NCI-H510A treated with DMSO at 0.1 percent for 48 hours (cell line): ENCODE measurements around the gene MIF4GD.
"Not testable (repeated sequence)": the region's sequence is repeated elsewhere in the genome, so short reads cannot be mapped to it uniquely, and the experiment has no call there.

Experiments used
- DNase-seq: peaks from one replicate; lab custom pipeline; 2025; lab: John Stamatoyannopoulos, UW

The MIF4GD gene, protein sequence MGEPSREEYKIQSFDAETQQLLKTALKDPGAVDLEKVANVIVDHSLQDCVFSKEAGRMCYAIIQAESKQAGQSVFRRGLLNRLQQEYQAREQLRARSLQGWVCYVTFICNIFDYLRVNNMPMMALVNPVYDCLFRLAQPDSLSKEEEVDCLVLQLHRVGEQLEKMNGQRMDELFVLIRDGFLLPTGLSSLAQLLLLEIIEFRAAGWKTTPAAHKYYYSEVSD

DNA sequence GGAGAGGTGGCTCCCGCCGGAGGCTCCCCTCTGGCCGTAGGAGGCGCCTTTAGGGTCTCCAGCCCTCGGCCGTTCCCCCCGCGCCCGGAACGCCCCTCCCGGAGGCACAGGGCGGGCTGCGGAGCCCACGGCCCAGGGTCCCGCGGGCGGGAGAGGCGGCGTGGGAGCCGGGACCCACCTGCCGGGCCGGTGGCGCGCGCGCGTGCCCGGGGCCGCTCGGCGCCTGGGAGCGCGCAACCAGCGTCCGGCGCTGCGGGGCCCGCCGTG is at the start of gene MIF4GD:
MIF4GD (minus strand) TSS at position 266 of the 267 bp plus-strand sequence. CDS start 1,036 bp downstream, outside the sequence.
- no peak for DNase-seq

DNA sequence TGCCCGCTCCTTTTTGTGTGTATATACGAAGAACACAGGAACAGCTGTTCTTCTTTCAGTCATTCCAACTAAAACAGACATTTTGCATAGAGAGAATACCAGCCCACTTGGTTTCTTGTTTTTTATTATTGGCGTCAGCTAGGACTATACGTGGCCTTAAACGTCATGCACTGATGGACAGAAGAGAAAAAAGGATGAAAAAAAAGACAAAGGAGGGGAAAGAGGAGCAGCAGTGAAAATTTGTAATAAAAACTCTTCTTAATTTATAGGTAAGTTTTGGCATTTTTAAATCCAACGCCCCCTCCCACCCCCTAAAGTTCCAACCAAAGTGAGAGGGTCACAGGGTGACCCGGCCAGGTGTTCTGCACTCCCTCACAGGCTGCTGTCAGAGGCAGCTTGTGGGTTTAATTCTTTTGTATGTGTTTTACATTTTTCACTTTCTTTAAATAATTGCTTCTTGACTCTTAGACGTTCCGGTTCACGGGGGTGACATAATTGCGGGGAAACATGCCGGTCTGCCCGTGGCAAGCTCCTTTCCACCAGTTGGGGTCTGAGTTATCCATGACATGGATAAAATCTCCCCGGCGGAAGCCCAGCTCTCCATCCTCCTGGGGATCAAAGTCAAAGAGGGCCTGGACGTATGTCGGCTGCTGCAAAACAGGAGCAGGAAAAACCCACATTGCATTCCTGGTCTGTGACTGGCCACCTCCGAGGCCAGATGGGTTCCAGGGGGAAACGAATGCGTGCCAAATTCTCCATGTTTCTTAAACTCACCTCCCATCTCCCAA is 49.1 kb upstream of the MIF4GD start:
- no peak for DNase-seq

DNA sequence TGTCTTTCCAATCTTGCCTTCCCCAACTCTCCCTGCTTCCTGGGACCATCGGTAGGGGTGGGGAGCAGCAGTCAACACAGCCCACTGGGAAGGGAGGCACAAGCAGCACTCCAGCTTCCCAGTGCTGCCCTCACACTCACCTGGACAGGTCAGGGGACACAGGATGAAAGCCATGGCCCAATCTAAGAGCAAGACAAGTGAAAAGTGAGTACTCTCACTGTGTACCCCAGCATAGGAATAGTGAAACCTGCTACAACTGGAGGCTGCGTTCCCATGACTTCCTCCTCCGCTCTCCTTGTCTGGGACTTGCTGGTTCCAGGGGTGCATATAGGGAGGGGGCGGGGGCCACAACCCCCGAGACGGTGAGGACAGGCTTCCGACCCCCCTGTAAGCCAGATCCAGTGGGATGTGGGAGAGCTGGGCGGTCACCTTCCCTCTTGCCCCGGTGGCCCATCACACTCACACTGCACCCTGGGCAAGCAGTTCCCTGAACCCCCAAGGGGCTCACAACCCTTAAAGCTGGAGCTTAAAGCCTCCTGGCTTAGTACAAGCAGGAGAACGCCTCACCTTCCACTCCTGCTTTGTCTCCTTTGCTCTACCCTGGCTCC is 47.7 kb upstream of the MIF4GD start:
- DNase-seq: no peak

DNA sequence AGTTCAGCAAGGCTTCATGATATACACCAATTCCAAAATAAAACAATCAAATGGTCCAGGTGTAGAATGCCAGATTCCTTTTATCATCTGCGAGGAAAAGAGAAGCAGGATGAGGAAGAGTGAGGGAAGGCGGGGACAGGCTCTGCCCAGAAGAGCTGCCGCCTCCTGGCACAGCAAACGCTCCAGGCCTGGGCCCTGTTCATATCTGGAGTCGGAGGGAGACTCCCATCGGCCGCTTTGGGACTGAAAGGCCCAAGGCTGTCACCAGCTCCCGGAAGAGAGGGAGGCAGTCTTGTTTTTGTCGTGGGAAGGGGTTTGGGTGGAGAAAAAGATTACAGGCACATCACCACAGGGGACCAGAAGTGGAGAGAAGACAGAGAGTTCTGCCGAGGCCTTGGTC is 47.2 kb upstream of the MIF4GD start:
- no peak for DNase-seq

DNA sequence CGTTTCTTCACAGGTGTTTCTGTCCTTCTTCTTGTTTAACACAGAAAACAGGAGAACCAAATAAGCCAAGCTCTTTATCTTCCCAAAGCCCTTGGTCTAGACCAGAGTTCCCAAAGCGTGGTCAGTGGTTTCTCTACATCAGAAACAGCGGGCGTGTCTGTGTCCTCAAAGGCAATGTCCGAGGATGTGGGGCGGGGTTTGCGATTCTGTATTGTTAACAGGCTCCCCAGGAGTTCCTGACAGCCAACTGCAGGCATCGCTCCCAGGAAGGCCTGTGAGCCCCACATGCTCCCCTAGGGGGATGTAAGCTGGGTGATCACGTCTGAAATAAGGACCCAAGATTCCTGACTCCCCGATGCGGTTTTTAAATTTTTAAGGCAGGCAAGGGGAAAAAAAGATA is 46.6 kb upstream of the MIF4GD start:
- no peak for DNase-seq

DNA sequence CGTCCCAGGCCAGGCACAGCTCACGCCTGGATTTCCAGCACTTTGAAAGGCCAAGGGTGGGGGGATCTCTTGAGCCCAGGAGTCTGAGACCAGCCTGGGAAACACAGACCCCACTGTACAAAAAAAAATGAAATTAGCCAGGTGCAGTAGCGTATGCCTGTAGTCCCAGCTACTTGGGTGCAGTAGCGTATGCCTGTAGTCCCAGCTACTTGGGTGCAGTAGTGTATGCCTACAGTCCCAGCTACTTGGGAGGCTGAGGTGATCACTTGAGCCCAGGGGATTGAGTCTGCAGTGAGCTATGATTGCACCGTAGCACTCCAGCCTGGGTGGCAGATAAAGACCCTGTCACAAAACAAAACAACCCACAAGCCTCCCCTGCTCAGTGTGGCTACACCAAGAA is 45.2 kb upstream of the MIF4GD start:
- no peak for DNase-seq

DNA sequence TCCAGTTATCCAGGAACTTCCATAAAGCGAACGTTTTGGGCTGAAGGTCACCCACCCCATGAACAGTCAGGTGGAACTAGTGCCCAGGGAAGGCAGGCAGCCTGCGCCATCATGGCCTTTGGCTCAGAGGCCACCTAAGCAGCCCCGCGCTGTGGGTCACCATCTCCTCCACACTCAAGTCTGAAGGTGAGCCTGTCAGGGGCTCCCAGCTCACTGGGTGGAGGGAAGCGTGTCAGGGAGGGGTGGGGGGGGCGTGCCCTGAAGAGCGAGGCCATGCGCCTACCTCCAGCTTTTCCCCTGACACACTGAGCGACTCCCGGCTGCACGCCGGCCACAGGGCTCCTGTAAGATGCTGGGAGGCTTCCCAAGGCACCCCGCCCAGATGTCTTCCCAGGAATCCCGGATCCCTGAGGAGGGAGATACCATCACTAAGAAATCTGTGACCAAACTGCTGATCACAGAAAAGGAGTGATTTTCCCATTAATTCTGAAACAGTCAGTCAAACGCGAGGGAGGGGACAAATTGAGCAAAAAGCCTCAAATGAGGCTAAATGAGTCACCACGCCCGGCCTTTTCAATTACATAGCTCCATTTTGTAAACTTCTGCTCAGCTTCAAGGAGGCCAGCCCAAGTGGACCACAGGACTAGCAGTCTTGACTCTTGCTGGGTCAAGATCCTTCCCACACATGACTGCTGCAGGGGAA is 44.7 kb upstream of the MIF4GD start:
- DNase-seq: no peak

- no peak for DNase-seq
These were observed 43.0 kb upstream of the MIF4GD start for GRCh38 chr17:75313941-75314551.

DNA sequence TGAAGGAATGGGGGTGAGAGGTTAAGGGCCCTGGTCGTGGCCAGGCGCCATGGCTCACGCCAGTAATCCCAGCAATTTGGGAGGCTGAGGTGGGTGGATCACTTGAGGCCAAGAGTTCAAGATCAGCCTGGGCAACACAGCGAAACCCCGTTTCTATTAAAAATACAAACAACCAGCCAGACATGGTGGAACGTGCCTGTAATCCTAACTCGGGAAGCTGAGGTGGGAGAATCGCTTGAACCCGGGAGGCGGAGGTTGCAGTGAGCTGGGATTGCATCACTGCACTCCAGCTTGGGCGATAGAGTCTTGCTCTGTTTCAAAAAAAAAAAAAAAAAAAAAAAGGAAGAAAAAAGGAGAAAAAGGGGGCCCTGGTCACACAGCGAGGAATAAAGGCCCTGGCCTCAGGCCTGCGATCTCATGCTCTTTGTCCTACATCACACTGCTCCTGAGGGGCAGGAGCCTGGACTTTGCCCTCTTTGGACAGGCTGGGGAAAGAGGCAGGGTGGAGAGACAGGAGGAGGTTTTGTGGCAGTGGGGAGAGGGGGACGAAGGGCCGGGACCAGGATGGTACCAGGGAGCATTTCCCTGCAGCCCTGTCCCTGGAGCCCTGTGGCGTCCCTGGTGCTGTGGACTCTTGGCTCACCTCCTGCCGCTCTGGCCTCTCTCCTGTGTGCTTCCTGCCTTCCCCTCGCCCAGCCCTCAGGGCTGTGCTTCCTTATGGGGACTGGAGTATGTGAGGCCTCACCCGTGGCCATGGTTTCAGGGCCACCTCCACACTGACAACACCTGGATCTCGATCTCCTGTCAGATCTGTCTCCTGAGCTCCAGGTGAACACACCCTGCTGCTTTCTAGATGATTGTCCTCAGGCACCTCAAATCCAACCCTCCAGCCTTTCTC is 38.0 kb upstream of the MIF4GD start:
- no peak for DNase-seq

GRCh38 chr17:75307957-75308731 is 37.1 kb upstream of the MIF4GD start:
- DNase-seq: no peak

DNA sequence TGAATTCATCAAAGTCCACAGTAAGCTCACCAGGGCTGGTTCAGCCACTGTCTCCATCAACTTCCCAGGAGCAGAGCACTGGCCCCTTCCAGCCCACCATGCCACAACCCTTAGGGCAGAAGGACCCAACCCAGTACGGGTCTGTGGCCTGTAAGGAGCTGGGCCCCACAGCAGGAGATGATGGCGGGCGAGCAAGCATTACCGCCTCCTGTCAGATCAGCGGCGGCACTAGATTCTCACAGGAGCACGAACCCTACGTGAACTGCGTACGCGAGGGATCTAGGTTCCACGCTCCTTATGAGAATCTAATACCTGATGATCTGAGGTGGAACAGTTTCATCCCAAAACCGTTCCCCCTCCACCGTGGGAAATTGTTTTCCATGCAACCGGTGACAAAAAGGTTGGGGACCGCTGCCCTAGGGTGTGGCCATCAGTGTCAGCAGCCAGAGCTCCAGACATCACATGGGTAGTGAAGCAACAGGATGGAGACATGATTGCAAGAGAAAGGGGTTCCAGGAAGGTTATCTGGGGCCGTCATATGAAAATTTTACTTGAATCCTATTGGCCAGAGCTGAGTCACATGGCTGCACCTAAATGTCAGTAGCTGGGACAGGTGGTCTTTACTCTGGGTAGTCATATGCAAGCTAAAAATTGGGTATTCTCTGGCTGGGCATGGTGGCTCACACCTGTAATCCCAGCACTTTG is 30.6 kb upstream of the MIF4GD start:
- no peak for DNase-seq

- no peak for DNase-seq
These were observed 30.0 kb upstream of the MIF4GD start for GRCh38 chr17:75301049-75301448.

DNA sequence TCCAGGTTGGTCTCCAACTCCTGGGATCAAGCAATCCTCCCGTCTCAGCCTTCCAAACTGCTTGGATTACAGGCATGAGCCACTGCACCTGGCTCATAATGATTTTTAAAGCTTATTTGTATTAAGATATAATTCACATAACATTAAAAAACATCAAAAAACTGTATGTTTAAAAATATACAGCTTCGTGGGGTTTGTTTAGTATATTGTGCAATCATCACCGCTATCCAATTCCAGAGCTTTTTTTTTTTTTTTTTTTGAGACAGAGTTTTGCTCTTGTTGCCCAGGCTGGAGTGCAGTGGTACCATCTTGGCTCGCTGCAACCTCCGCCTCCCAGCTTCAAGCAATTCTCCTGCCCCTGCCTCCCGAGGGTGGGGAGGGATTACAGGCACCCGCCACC is 29.2 kb upstream of the MIF4GD start:
- DNase-seq: no peak

DNA sequence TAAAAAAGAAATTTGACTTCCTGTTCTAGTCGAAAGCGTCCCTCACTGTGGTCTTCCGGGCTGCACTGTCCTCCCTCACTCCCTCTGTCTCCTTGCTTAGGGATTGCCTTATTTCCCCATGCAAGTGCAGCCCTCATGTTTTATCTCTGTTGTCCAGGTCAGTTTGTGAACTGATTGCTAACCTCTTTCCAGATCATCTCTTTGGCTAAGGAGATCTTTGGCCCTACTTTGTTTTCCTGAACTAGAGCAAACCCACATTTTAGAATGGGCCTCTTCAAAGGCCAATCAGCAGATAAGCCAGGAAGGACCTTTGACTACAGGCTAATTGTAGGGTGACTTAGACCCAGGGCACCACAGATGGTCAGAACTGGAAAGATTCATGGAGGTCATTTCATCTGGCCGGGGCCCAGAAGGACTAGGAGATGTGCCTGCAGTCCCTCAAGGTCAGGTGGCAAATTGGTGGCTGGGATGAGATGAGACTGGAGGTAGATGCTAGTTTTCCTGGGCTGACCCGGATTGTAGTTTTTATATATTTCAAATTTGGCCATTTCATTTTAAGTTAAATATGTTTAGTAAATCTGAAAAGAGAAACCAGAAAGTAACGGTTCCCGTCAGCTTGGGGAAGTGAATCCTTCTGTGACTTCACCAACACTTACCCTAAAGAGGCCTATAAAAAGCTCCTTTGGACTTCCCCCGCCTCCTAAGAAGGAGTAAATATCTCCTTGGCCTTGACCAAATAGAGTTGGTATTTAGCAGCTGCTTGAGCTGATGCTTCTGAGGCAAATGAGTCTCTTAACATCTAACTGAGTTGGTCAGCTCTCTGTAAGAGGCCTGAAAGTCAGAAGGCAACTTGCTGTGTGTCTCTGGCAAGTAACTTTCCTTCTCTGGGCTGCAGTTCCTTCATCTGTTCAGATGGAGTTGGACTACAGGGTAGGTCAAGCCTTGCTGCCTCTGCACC is 24.4 kb upstream of the MIF4GD start:
- no peak for DNase-seq

- not testable (repeated sequence) for DNase-seq
These were observed 21.9 kb upstream of the MIF4GD start for GRCh38 chr17:75292810-75293448.

DNA sequence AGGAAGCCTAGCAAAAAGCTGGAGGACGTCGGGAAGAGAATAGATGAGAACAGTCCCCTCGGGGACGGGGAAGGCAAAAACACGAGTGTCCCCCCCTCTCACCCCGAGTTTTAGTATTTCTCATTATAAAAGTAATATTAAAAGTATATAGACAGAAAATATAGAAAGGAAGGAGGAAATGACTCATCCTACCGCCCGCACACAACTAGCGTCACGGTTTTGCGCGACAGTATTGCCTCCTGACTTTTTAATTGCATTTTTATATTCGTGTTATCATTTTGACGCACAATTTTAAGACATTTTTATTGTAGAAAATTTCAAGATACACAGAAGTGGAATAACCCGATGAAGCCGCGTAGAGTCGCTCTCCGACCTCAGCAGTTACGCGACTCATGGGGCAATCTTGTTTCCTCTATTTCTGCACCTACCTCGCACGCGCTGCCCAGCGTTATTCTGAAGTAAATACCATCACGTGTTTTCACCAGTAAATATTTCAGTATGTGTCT is 18.9 kb upstream of the MIF4GD start:
- peak; percentile 65 for DNase-seq

DNA sequence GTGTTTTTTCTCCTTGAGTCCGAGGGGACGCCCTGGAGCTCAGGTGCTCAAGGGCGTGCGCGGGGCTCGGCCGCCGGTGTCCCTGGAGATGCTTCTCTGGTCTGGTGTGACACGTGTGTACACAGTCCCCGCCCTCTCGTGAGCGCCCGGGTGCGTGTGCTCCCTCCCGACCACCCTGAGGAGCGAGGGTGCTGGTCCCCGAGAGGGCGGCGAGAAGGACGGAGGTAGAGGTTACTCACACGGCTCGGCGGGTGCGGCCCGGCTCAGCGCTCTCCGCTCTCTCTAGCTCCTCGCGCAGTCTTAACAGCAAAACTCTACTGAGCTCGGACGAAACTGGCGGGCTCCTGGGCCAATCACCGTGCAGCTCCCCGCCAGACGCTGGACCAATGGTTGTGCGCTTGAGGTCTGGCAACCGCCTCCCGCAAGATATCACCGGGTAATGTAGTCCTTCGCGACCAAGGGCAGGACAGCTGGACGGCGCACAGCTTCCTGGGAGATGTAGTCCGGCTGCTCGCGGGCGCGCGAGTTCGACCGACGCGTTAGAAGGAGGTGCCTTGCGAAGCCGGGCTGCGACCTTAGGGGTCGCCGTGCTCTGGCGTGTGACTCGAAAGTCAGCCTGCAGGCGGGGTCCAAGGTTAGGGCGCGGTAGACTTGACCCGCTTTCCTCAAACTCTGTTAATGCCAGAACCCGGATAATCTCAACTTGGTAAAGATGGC is 18.2 kb upstream of the MIF4GD start, which contains the start of gene SLC25A19:
SLC25A19 (minus strand) TSS at position 319 of the 717 bp plus-strand sequence. CDS start 2,669 bp downstream, outside the sequence.
- DNase-seq: peak; percentile 98
